Daoy (cell line): ENCODE results near the gene ACSF3. TPM values are rescaled to one million over a fixed set of nuclear protein-coding genes. Genes with fewer than 3 reads are reported as not detected.

Experiments
- DNase-seq: peaks from one replicate; pipeline ENCODE4 v3.0.0-alpha.2; 2015; ENCODE audit warnings: low read depth
- total RNA-seq: library from RNA; depleted of rRNA; stranded (reverse); fragments of >200 nt; shearing (Covaris generic); gene quantifications from 2 replicates; pipeline ENCODE4 v1.2.3, GENCODE V29; 2014

The ACSF3 gene
- total RNA-seq, 1 experiment from 2014 or later = 13.4 TPM

- DNase-seq = no peak
Measured at GRCh38 chr16:89143911-89144675, 50.4 kb downstream of the ACSF3 start.

DNA sequence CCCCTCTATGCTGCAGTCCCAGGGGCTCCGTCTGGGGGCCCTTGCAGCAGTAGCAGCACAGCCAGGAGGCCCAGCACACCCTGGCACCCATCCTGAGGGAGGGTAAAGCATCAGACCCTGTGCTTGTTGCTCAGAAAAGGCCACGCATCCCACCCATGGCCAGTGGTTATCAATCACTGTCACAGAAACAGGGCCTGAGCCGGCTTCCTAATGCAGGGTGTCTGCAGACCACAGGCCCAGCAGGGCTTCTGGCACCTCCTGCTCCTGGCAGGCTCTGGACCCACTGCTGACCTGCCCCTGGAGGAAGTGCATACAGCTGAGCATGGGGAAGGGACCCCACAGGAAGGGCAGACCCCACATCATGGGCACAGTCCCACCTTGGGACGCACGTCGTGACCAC, 51.0 kb downstream of the ACSF3 start:
- no peak for DNase-seq

DNA sequence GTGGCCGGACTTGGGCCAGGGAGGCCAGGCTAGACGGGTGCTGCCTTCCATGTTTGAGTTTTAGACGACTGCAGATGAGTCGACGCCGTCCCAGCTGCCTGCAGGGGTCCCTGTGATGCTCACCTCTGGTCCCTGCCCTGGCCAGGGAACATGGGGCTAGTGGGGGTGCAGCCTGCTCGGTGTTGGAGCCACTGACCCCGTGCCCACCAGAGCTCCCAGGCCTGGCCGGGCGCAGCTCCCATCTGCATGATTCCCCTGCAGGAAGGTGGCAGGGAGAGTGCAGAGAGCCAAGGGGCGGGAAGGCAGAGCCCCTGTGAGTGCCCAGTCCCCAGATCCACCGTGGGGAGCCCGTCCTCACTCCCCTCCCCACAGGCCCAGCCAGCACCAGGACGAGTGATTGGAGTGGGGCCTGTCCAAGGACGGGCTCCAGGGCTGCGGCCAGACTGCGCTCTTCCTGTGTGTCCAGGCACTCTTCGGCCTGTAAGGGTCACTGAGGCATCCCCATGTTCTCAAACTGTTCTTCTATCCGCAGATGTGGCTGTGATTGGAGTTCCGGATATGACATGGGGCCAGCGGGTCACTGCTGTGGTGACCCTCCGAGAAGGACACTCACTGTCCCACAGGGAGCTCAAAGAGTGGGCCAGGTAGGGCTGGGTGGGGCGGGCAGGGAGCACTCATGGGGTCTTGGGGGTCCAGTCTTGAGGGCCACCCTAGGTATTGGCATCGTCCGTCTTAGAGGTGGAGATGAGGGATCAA, 51.9 kb downstream of the ACSF3 start:
- DNase-seq = no peak

- DNase-seq = no peak
Measured at GRCh38 chr16:89146211-89147005, 52.8 kb downstream of the ACSF3 start.

GRCh38 chr16:89147085-89147817, 53.6 kb downstream of the ACSF3 start:
- DNase-seq = no peak

- no peak for DNase-seq
Measured at GRCh38 chr16:89149386-89149785, 55.7 kb downstream of the ACSF3 start.

DNA sequence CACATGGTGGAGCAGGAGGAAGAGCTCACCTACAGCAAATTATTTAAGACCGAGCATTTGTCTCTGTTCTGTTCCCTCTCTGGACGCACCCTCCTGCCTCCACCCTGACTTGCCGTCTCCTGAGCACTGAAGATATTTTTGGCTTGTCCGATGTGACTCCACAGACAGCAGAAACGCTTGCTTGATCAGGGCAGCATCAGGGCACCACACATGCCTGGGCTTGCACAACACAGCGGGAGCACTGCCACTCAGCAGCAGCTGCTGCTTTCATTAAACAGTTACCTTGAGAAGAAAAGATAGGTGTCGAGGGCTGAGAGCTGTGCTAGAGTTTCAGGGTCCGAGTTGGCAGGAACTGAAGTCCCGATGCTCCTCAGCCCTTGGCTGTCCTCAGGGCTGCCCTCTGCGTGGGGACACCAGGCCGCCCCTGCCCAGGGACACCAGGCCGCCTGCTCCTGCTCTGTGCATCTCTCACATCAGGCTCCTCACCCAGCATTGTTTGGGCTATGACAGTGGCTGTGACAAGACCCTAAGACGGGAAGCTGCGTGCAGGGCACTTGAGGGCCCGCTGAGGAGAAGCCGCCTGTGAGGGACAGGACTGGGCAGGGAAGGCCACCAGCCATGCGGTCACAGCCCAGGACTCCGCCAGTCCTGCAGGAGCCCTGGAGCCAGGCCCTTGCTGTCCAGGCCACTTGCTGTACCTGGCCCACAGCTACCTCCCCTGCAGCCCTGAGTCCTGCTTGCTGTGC, 56.6 kb downstream of the ACSF3 start:
- no peak for DNase-seq

- DNase-seq = no peak
Measured at GRCh38 chr16:89150981-89151380, 57.3 kb downstream of the ACSF3 start.

DNA sequence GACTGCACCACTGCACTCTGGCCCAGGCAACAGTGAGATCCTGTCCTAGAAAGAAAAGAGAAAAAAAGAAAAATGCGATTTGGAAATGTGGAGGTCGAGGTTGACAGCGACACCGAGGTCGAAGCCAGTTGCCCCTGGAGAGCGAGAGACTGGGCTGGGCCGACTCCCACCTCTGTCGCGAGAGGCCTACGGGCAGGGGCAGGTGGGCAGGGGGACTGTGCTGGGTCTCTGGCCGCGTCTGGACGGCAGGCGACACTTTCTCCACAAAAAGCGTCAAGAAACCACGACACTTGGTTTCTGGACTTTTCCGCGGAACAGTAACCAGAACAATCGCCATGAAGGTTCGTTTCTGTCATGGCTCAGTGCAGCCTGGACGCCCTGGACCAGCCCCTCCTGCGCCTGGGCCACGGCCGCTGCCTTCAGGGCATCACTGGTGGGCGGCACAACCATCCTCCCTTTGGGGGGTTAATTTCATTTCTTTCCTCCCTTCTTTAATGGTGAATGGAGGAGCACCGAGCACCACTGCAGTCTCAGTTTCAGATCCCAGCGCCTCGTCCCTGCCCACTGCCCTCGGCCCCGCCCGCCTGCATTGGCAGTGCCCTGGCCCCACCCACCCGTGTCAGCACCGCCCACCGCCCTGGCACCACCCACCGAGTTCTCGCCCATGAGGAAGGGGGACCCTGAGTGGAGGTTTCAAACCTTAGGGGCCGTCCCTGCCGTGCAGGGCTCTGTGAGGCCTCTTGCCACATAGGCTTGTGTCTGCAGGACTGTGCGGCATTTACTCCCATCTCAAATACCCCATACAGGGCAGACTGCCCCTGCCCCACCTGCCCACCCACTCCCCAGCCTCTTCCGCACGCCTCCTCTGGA, 59.4 kb downstream of the ACSF3 start:
- DNase-seq = no peak

GRCh38 chr16:89153848-89154271, 60.2 kb downstream of the ACSF3 start:
- no peak for DNase-seq

DNA sequence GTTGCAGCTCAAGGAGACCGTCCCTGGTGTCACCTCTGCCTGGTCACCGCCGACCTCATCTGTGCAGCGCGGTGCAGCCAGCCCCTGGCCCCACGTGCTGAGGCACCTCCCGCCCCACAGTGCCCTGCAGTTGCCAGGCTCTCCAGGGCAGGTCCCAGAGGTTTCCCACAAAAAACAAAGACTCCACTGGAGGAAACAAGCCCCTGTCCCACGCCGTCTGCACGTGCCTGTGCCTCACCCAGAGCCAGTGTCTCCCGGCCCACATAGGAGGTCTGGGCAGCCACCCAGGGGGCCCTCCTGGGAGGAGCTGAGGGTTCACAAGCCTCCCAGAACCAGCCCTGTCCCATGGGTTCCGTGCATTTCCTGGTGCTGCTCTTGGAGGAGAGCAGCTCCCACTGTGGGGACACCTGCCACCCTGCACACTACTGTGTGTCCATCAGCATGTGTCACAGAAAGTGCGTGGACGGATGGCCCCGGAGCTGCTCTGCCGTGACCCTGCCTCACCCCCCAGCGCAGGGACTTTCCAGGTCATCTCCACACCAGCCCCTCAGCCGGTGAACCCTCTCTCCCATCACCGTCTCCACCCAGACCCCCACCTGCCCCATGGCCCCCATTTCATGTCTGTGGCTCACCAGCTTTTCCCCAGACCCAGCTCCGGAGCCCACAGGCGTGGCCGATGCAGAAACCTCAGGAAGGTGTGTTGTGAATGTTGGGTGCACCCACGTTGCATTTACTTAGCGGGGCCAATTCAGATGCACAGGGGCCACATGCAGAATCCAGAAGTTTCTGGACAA, 60.9 kb downstream of the ACSF3 start:
- no peak for DNase-seq

- DNase-seq = no peak
Measured at GRCh38 chr16:89155184-89155679, 61.6 kb downstream of the ACSF3 start.

DNA sequence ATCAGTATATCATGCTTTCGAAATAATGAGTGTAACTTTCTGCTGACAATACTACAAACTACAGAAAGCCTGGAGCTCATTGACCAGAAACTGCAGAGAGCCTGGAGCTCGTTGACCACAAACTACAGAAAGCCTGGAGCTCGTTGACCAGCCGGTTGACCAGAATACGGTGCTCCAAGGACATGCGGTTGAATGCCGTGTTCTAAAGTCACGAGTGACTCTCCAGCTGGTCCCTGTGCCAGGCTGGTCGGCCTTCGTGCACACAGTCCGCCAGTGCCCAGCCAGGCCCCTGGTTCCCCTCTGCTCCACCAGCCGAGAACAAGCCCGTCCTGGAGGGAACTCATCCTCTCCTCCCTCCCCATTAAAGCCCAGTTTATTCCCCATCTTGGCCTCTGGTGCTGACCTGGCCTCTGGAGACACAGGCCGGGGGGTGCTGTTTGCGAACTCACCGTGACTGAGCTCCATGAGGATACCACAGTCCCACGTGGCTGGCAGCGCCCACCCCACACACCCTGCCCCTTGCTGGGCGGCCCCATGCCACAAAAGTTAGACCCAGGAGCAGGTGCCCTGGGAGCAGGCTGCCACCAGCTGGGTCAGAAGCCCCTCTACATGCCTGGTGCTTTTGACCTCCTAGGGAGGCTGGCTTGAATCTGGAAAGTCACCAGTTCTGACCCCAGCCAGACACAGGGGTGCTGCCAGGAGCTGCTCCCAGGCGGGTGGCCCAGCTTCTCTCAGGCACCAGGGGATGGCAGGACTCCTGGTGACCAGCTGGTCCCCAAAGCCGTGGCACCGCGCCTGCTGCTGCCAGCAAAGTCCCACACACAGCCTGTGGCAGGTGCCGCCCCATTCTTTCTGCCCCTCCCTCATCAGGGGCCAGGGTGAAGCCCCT, 62.4 kb downstream of the ACSF3 start:
- no peak for DNase-seq

- DNase-seq = no peak
Measured at GRCh38 chr16:89156740-89157645, 63.3 kb downstream of the ACSF3 start.

GRCh38 chr16:89157778-89158177, 64.1 kb downstream of the ACSF3 start:
- DNase-seq = no peak

GRCh38 chr16:89159066-89159849, 65.6 kb downstream of the ACSF3 start:
- DNase-seq = no peak
